PC-9 (cell line): ENCODE measurements around the gene ATP6V0B. TPM values are rescaled to one million over a fixed set of nuclear protein-coding genes. Genes with fewer than 3 reads are reported as not detected.

Experiments used
- BruUV-seq: library from RNA; stranded (reverse); fragments of 400-500 nt; replicated peaks from 2 replicates; lab custom pipeline; 2021; lab: Mats Ljungman, UMichigan
- CTCF ChIA-PET: fragments of 300-600 bp; sonication (Branson Sonifier 250); formaldehyde crosslinking; loops from one replicate; lab custom pipeline; 2022; ENCODE audit warnings: antibody characterized with exemption; lab: Charles Lee
- POLR2A ChIA-PET: fragments of 300-600 bp; sonication (Branson Sonifier 250); formaldehyde crosslinking; loops from one replicate; lab custom pipeline; 2022; ENCODE audit warnings: antibody characterized with exemption; ENCODE audit not compliant: unreplicated experiment; lab: Charles Lee
- DNase-seq, 2 experiments: peaks; one replicate each; pipeline versions ENCODE4 v3.0.0 to v3.0.0-alpha.2; 2015 to 2022; ENCODE audit warnings: mixed read lengths in 1 of 2
- H2AFZ ChIP-seq: fragments of 200-600 bp; sonication (generic); 2 replicates; pipeline ENCODE4 v1.8.1; 2017; ENCODE audit warnings: antibody characterized with exemption
- H3F3A ChIP-seq: fragments of 200-600 bp; sonication (generic); 2 replicates; pipeline ENCODE4 v1.8.1; 2017; ENCODE audit warnings: antibody characterized with exemption, mild to moderate bottlenecking, low read depth; ENCODE audit not compliant: insufficient read depth
- H3K27ac ChIP-seq: fragments of 200-600 bp; sonication (generic); 2 replicates; pipeline ENCODE4 v1.6.1; 2016; ENCODE audit warnings: mixed run types
- H3K27me3 ChIP-seq: fragments of 200-600 bp; sonication (generic); 2 replicates; pipeline ENCODE4 v1.6.1; 2016; ENCODE audit warnings: low read depth, mixed run types; ENCODE audit not compliant: insufficient read depth
- H3K36me3 ChIP-seq: fragments of 200-600 bp; sonication (generic); 2 replicates; pipeline ENCODE4 v1.6.1; 2016; ENCODE audit warnings: low read depth, mixed run types
- H3K4me1 ChIP-seq: fragments of 200-600 bp; sonication (generic); replicated peaks from 2 replicates; pipeline ENCODE4 v1.6.1; 2016; ENCODE audit warnings: mixed run types; ENCODE audit not compliant: insufficient read depth
- H3K4me2 ChIP-seq: fragments of 200-600 bp; sonication (generic); 2 replicates; pipeline ENCODE4 v1.6.1; 2017; ENCODE audit warnings: mixed run types
- H3K4me3 ChIP-seq: fragments of 200-600 bp; sonication (generic); 2 replicates; pipeline ENCODE4 v1.6.1; 2016; ENCODE audit warnings: mixed run types
- H3K79me2 ChIP-seq: fragments of 200-600 bp; sonication (generic); 2 replicates; pipeline ENCODE4 v1.6.1; 2017; ENCODE audit warnings: low read depth, mixed run types
- H3K9me2 ChIP-seq: fragments of 200-600 bp; sonication (generic); 2 replicates; pipeline ENCODE4 v1.8.1; 2017; ENCODE audit warnings: mild to moderate bottlenecking; ENCODE audit not compliant: insufficient read depth
- H3K9me3 ChIP-seq: fragments of 200-600 bp; sonication (generic); 2 replicates; pipeline ENCODE4 v1.8.1; 2016; ENCODE audit warnings: low read depth; ENCODE audit not compliant: insufficient read depth
- H4K20me1 ChIP-seq: fragments of 200-600 bp; sonication (generic); 2 replicates; pipeline ENCODE4 v1.8.1; 2017; ENCODE audit not compliant: insufficient read depth
- CTCF ChIP-seq: fragments of 200-600 bp; sonication (generic); conservative IDR thresholded peaks from 2 replicates; pipeline ENCODE4 v1.6.1; 2017; ENCODE audit warnings: mixed run types, antibody characterized with exemption, mild to moderate bottlenecking, moderate library complexity
- EZH2 ChIP-seq: fragments of 200-600 bp; sonication (generic); IDR thresholded peaks from 2 replicates; pipeline ENCODE4 v1.8.0; 2017; ENCODE audit warnings: antibody characterized with exemption, low read depth
- intact Hi-C: fragments of 100-400 bp; cut with micrococcal nuclease; formaldehyde crosslinking; loops from one replicate; pipeline ENCODE4 v1.10.0; 2022; ENCODE audit not compliant: unreplicated experiment
- total RNA-seq: library from RNA; stranded (reverse); gene quantifications from 2 replicates; pipeline ENCODE4 v1.2.3, GENCODE V29; 2021

Gene ATP6V0B
- total RNA-seq, 1 experiment from 2014 or later, result 125 TPM

- no peak overlapping the region for H2AFZ ChIP-seq
- no peak overlapping the region for H3K4me3 ChIP-seq
- CTCF ChIA-PET, result interaction anchor here (0.7 kb wide), 1 partner anchor 35 kb away, joined by 3 read pairs; no protein-coding TSS in a partner anchor
- BruUV-seq, result no TSS peak
- H3K36me3 ChIP-seq, result peaks cover 16% of the 10 kb centered on the region; the same call in 1 of the 2 replicates
- intact Hi-C loops, result no loop called here
- no peaks in the 10 kb centered on the region for H3K9me2 ChIP-seq
- POLR2A ChIA-PET, result no interaction called here
- H3K79me2 ChIP-seq, result no peaks in the 10 kb centered on the region
- TF ChIP-seq EZH2 (no peak), CTCF (no peak)
- H3K27ac ChIP-seq, result no peak overlapping the region
- H3K4me2 ChIP-seq, result no peak overlapping the region
- H3K4me1 ChIP-seq, result no peaks in the 10 kb centered on the region
- no peaks in the 10 kb centered on the region for H3F3A ChIP-seq
- H3K9me3 ChIP-seq, result no peaks in the 10 kb centered on the region
- no peaks in the 10 kb centered on the region for H3K27me3 ChIP-seq
- peaks cover 33% of the 10 kb centered on the region; the same call in 1 of the 2 replicates for H4K20me1 ChIP-seq
- DNase-seq, result no peak
These were observed 41.5 kb downstream of the ATP6V0B start for GRCh38 chr1:44016041-44016889.

GRCh38 chr1:44016890-44017400 is 42.2 kb downstream of the ATP6V0B start:
- H3K9me3 ChIP-seq, result no peaks in the 10 kb centered on the region
- POLR2A ChIA-PET, result no interaction called here
- no peaks in the 10 kb centered on the region for H3K4me1 ChIP-seq
- DNase-seq, result no peak
- peaks cover 21% of the 10 kb centered on the region for H3K36me3 ChIP-seq
- peaks cover 33% of the 10 kb centered on the region; the same call in 1 of the 2 replicates for H4K20me1 ChIP-seq
- no peaks in the 10 kb centered on the region; the same call in 1 of the 2 replicates for H3K79me2 ChIP-seq
- H3K27me3 ChIP-seq, result no peaks in the 10 kb centered on the region
- no peak overlapping the region for H3K4me3 ChIP-seq
- no peak overlapping the region for H2AFZ ChIP-seq
- H3K9me2 ChIP-seq, result no peaks in the 10 kb centered on the region
- CTCF ChIA-PET, result interaction anchor here (0.7 kb wide), 1 partner anchor 34 kb away, joined by 3 read pairs; no protein-coding TSS in a partner anchor
- intact Hi-C loops, result no loop called here
- TF ChIP-seq EZH2, result no peak
- no peak for TF ChIP-seq CTCF
- BruUV-seq, result no TSS peak
- H3K27ac ChIP-seq, result no peak overlapping the region
- H3K4me2 ChIP-seq, result no peak overlapping the region
- no peaks in the 10 kb centered on the region for H3F3A ChIP-seq

GRCh38 chr1:44019466-44019948 is 44.7 kb downstream of the ATP6V0B start:
- no peak for DNase-seq
- Histone ChIP-seq H3K27me3 (no peaks in the 10 kb centered on the region), H3K27ac (no peak overlapping the region), H3K79me2 (peaks cover 8% of the 10 kb centered on the region), H3K4me3 (no peak overlapping the region), H3F3A (peaks cover 11% of the 10 kb centered on the region), H4K20me1 (peaks cover 27% of the 10 kb centered on the region), H3K9me2 (no peaks in the 10 kb centered on the region), H3K4me1 (peaks cover 11% of the 10 kb centered on the region), H3K36me3 (peaks cover 47% of the 10 kb centered on the region), H2AFZ (no peak overlapping the region), H3K9me3 (no peaks in the 10 kb centered on the region), H3K4me2 (no peak overlapping the region)
- CTCF ChIA-PET, result no interaction called here
- no TSS peak for BruUV-seq
- TF ChIP-seq CTCF (no peak), EZH2 (no peak)
- POLR2A ChIA-PET, result no interaction called here
- intact Hi-C loops, result no loop called here
